ENCODE results near the gene NCOR1. TPM values are rescaled to one million over a fixed set of nuclear protein-coding genes. Genes with fewer than 3 reads are reported as not detected.

The NCOR1 gene
- total and polyA plus RNA-seq, 2 experiments from 2014 or later, result 102 to 132 TPM

GRCh38 chr17:16123531-16123930, 91.8 kb downstream of the NCOR1 start (continued):
- TF ChIP-seq, protein P1, sequence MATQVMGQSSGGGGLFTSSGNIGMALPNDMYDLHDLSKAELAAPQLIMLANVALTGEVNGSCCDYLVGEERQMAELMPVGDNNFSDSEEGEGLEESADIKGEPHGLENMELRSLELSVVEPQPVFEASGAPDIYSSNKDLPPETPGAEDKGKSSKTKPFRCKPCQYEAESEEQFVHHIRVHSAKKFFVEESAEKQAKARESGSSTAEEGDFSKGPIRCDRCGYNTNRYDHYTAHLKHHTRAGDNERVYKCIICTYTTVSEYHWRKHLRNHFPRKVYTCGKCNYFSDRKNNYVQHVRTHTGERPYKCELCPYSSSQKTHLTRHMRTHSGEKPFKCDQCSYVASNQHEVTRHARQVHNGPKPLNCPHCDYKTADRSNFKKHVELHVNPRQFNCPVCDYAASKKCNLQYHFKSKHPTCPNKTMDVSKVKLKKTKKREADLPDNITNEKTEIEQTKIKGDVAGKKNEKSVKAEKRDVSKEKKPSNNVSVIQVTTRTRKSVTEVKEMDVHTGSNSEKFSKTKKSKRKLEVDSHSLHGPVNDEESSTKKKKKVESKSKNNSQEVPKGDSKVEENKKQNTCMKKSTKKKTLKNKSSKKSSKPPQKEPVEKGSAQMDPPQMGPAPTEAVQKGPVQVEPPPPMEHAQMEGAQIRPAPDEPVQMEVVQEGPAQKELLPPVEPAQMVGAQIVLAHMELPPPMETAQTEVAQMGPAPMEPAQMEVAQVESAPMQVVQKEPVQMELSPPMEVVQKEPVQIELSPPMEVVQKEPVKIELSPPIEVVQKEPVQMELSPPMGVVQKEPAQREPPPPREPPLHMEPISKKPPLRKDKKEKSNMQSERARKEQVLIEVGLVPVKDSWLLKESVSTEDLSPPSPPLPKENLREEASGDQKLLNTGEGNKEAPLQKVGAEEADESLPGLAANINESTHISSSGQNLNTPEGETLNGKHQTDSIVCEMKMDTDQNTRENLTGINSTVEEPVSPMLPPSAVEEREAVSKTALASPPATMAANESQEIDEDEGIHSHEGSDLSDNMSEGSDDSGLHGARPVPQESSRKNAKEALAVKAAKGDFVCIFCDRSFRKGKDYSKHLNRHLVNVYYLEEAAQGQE (IDR thresholded peaks at IDR 0.05; ENCODE audit: unreplicated experiment), result no peak
- TF ChIP-seq JUNB (IDR thresholded peaks at IDR 0.05; ENCODE audit: unreplicated experiment) (no peak), POLR2AphosphoS5 (IDR thresholded peaks at IDR 0.05; ENCODE audit: low read depth) (no peak)

GRCh38 chr17:16122697-16123434, 92.5 kb downstream of the NCOR1 start:
- Mint-ChIP-seq H3K36me3 (ENCODE audit: low read depth) (peaks cover 58% of the 10 kb centered on the region), H3K27ac (peak overlapping the region; percentile 25), H3K4me3 (no peak overlapping the region), H3K9me3 (no peaks in the 10 kb centered on the region), H3K4me1 (no peaks in the 10 kb centered on the region), H3K27me3 (ENCODE audit: insufficient read depth, low read depth, poor library complexity) (peaks cover 4% of the 10 kb centered on the region)
- H3K27ac ChIP-seq (ENCODE audit: low read depth), result no peak overlapping the region
- ATAC-seq (no peak; the same call in 2 of the 3 replicates), DNase-seq (ENCODE audit: low spot score) (no peak)
- H3K36me3 ChIP-seq (ENCODE audit: insufficient read depth), result peaks cover 22% of the 10 kb centered on the region; the same call in 1 of the 2 replicates
- H3K27me3 ChIP-seq (ENCODE audit: insufficient read depth), result no peaks in the 10 kb centered on the region
- no peaks in the 10 kb centered on the region for H3K9me2 ChIP-seq (ENCODE audit: insufficient read depth)
- 0 out of 2 replicates have a peak, but pooled peaks cover under 1% of the 10 kb centered on the region for H3F3A ChIP-seq (replicated peaks; ENCODE audit: low read depth)
- no peaks in the 10 kb centered on the region for H3K79me2 ChIP-seq (replicated peaks; ENCODE audit: insufficient read depth)
- H2AFZ ChIP-seq, result no peak overlapping the region
- H3K4me2 ChIP-seq, result no peak overlapping the region
- H3K4me1 ChIP-seq (ENCODE audit: insufficient read depth), result no peaks in the 10 kb centered on the region
- no peaks in the 10 kb centered on the region for H4K20me1 ChIP-seq (replicated peaks; ENCODE audit: insufficient read depth)
- no peak overlapping the region for H3K4me3 ChIP-seq
- TF ChIP-seq, protein P2, sequence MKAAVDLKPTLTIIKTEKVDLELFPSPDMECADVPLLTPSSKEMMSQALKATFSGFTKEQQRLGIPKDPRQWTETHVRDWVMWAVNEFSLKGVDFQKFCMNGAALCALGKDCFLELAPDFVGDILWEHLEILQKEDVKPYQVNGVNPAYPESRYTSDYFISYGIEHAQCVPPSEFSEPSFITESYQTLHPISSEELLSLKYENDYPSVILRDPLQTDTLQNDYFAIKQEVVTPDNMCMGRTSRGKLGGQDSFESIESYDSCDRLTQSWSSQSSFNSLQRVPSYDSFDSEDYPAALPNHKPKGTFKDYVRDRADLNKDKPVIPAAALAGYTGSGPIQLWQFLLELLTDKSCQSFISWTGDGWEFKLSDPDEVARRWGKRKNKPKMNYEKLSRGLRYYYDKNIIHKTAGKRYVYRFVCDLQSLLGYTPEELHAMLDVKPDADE (IDR thresholded peaks at IDR 0.05), result no peak
- TF ChIP-seq EZH2phosphoT487 (IDR thresholded peaks at IDR 0.05; ENCODE audit: unreplicated experiment), result no peak
- TF ChIP-seq, protein P1 (IDR thresholded peaks at IDR 0.05; ENCODE audit: unreplicated experiment), result no peak
- TF ChIP-seq STAT1 (IDR thresholded peaks at IDR 0.05; ENCODE audit: unreplicated experiment), result no peak
- no peak for TF ChIP-seq NANOG (IDR thresholded peaks at IDR 0.05; ENCODE audit: borderline replicate concordance)
- TF ChIP-seq JUNB (IDR thresholded peaks at IDR 0.05; ENCODE audit: unreplicated experiment), result no peak
- no peak for TF ChIP-seq EZH2 (IDR thresholded peaks at IDR 0.05; ENCODE audit: low read depth, unreplicated experiment)
- TF ChIP-seq ZNF331 (CRISPR knock-in tag; IDR thresholded peaks at IDR 0.05; ENCODE audit: low read depth), result no peak
- TF ChIP-seq CREB1 (CRISPR knock-in tag; IDR thresholded peaks at IDR 0.05; ENCODE audit: low read depth), result no peak
- TF ChIP-seq POLR2AphosphoS5 (IDR thresholded peaks at IDR 0.05; ENCODE audit: low read depth), result no peak
- TF ChIP-seq ZNF114 (CRISPR knock-in tag; IDR thresholded peaks at IDR 0.05), result no peak
- TF ChIP-seq CTCF (conservative IDR thresholded peaks at IDR 0.05; ENCODE audit: low read depth in 2 of 2), result no peak

Data from GM23338 (cell line).